Gastroesophageal sphincter (tissue), 3 donors: Measurements from ENCODE around the gene PTRH1.

Experiments used
- CTCF ChIP-seq, 4 experiments: fragments of 200-600 bp in 2 of 4; fragments of 450-650 bp in 2 of 4; sonication (generic) in 1 of 4; IDR thresholded peaks; one replicate each; pipeline ENCODE4 v1.5.1; 2017 to 2019; ENCODE audit warnings: antibody characterized with exemption in 4 of 4, mild to moderate bottlenecking in 2 of 4, moderate library complexity in 2 of 4
- EP300 ChIP-seq: sonication (generic); formaldehyde crosslinking; IDR thresholded peaks from one replicate; pipeline ENCODE4 v1.6.1; 2017; ENCODE audit warnings: antibody characterized with exemption, mild to moderate bottlenecking
- POLR2A ChIP-seq, 2 donors: fragments of 450-650 bp; IDR thresholded peaks; one replicate each; pipeline ENCODE4 v1.6.1; 2017; ENCODE audit warnings: antibody characterized with exemption in 2 of 2, mild to moderate bottlenecking in 2 of 2, moderate library complexity in 1 of 2

- TF ChIP-seq CTCF (IDR thresholded peaks at IDR 0.05): no peak
- TF ChIP-seq EP300: no peak
- no peak for TF ChIP-seq POLR2A (IDR thresholded peaks at IDR 0.05)
Measured at GRCh38 chr9:127723444-127723843, 8.0 kb upstream of the PTRH1 start.
